ENCODE data around the gene CREB3. TPM values are rescaled to one million over a fixed set of nuclear protein-coding genes. Genes with fewer than 3 reads are reported as not detected.

Gene CREB3
- total RNA-seq, 1 experiment from 2014 or later: 26.5 TPM

- Mint-ChIP-seq H3K9me3 (ENCODE audit: low read depth, unreplicated experiment) (no peaks in the 10 kb centered on the region), H3K4me1 (ENCODE audit: low read depth, unreplicated experiment) (no peaks in the 10 kb centered on the region), H3K36me3 (ENCODE audit: insufficient read depth, unreplicated experiment) (peaks cover 14% of the 10 kb centered on the region), H3K27me3 (ENCODE audit: unreplicated experiment) (no peaks in the 10 kb centered on the region), H3K27ac (ENCODE audit: unreplicated experiment) (no peak overlapping the region), H3K4me3 (ENCODE audit: low read depth, unreplicated experiment) (no peak overlapping the region)
- BruUV-seq (replicated peaks): no TSS peak
- TF ChIP-seq, protein P1, sequence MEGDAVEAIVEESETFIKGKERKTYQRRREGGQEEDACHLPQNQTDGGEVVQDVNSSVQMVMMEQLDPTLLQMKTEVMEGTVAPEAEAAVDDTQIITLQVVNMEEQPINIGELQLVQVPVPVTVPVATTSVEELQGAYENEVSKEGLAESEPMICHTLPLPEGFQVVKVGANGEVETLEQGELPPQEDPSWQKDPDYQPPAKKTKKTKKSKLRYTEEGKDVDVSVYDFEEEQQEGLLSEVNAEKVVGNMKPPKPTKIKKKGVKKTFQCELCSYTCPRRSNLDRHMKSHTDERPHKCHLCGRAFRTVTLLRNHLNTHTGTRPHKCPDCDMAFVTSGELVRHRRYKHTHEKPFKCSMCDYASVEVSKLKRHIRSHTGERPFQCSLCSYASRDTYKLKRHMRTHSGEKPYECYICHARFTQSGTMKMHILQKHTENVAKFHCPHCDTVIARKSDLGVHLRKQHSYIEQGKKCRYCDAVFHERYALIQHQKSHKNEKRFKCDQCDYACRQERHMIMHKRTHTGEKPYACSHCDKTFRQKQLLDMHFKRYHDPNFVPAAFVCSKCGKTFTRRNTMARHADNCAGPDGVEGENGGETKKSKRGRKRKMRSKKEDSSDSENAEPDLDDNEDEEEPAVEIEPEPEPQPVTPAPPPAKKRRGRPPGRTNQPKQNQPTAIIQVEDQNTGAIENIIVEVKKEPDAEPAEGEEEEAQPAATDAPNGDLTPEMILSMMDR (IDR thresholded peaks at IDR 0.05; ENCODE audit: unreplicated experiment): no peak
- intact Hi-C loops (cut with micrococcal nuclease; ENCODE audit: unreplicated experiment): no loop called here
- CTCF ChIA-PET: no interaction called here
- DNase-seq: no peak
Observed at GRCh38 chr9:35723908-35724307, 8.6 kb upstream of the CREB3 start.

- BruUV-seq (replicated peaks): no TSS peak
- CTCF ChIA-PET: no interaction called here
- peaks cover 14% of the 10 kb centered on the region for H3K36me3 Mint-ChIP-seq (ENCODE audit: insufficient read depth, unreplicated experiment)
- TF ChIP-seq, protein P1 (IDR thresholded peaks at IDR 0.05; ENCODE audit: unreplicated experiment): no peak
- intact Hi-C loops (cut with micrococcal nuclease; ENCODE audit: unreplicated experiment): no loop called here
- H3K4me3 Mint-ChIP-seq (ENCODE audit: low read depth, unreplicated experiment): no peak overlapping the region
- no peaks in the 10 kb centered on the region for H3K9me3 Mint-ChIP-seq (ENCODE audit: low read depth, unreplicated experiment)
- H3K27me3 Mint-ChIP-seq (ENCODE audit: unreplicated experiment): no peaks in the 10 kb centered on the region
- no peak overlapping the region for H3K27ac Mint-ChIP-seq (ENCODE audit: unreplicated experiment)
- no peak for DNase-seq
- H3K4me1 Mint-ChIP-seq (ENCODE audit: low read depth, unreplicated experiment): no peaks in the 10 kb centered on the region
Observed at GRCh38 chr9:35725362-35725761, 7.1 kb upstream of the CREB3 start.

GRCh38 chr9:35726931-35727330 is 5.5 kb upstream of the CREB3 start:
- Mint-ChIP-seq H3K27ac (ENCODE audit: unreplicated experiment) (no peak overlapping the region), H3K36me3 (ENCODE audit: insufficient read depth, unreplicated experiment) (peaks cover 23% of the 10 kb centered on the region), H3K4me3 (ENCODE audit: low read depth, unreplicated experiment) (no peak overlapping the region), H3K4me1 (ENCODE audit: low read depth, unreplicated experiment) (no peaks in the 10 kb centered on the region), H3K9me3 (ENCODE audit: low read depth, unreplicated experiment) (no peaks in the 10 kb centered on the region), H3K27me3 (ENCODE audit: unreplicated experiment) (no peaks in the 10 kb centered on the region)
- TF ChIP-seq, protein P1 (IDR thresholded peaks at IDR 0.05; ENCODE audit: unreplicated experiment): no peak
- CTCF ChIA-PET: no interaction called here
- BruUV-seq (replicated peaks): no TSS peak
- intact Hi-C loops (cut with micrococcal nuclease; ENCODE audit: unreplicated experiment): no loop called here
- no peak for DNase-seq

DNA sequence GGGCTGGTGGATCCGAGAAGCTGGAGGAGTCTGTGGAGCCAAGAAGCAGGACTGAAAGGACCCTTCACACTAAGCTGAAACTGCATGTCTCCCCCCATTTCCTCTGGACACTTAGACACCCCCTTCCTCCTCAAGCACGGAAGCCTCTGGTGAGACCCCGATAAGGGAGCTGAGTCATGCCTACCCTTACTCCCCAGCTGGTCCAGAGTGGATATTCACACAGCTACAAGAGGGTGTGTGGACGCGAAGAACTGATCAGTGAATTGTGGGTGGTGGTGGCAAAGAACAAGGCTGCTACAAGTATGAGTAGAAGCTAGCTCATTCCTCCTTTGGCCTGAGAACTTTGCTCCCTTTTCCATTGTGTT is 4.8 kb upstream of the CREB3 start:
- CTCF ChIA-PET: interaction anchor here (1.0 kb wide), 1 partner anchor 31 kb away, joined by 3 read pairs; no protein-coding TSS in a partner anchor
- no peak overlapping the region for H3K4me3 Mint-ChIP-seq (ENCODE audit: low read depth, unreplicated experiment)
- intact Hi-C loops (cut with micrococcal nuclease; ENCODE audit: unreplicated experiment): no loop called here
- no peaks in the 10 kb centered on the region for H3K4me1 Mint-ChIP-seq (ENCODE audit: low read depth, unreplicated experiment)
- peaks cover 30% of the 10 kb centered on the region for H3K36me3 Mint-ChIP-seq (ENCODE audit: insufficient read depth, unreplicated experiment)
- TF ChIP-seq, protein P1 (IDR thresholded peaks at IDR 0.05; ENCODE audit: unreplicated experiment): no peak
- no peak overlapping the region for H3K27ac Mint-ChIP-seq (ENCODE audit: unreplicated experiment)
- H3K9me3 Mint-ChIP-seq (ENCODE audit: low read depth, unreplicated experiment): no peaks in the 10 kb centered on the region
- H3K27me3 Mint-ChIP-seq (ENCODE audit: unreplicated experiment): no peaks in the 10 kb centered on the region
- no peak for DNase-seq
- BruUV-seq (replicated peaks): no TSS peak

Data from Calu3 (cell line).